GM12878 (cell line): ENCODE data around the gene NKAIN2.

Experiments
- CHD2 ChIP-seq: IDR thresholded peaks from 2 replicates; pipeline ENCODE4 v1.6.1; 2011; ENCODE audit warnings: low read depth, low read length, improper control_type of control experiment, borderline replicate concordance
- CTCF ChIP-seq, 3 experiments: IDR thresholded peaks in 2 of 3; conservative IDR thresholded peaks in 1 of 3; 2 replicates each; pipeline ENCODE4 v1.5.1; 2011; ENCODE audit warnings: low read depth in 3 of 3, low read length in 3 of 3, mild to moderate bottlenecking in 3 of 3, control low read depth in 2 of 3, moderate library complexity in 2 of 3, inconsistent platforms in 1 of 3, mixed read lengths in 1 of 3; ENCODE audit not compliant: control insufficient read depth in 2 of 3, insufficient read depth in 1 of 3; ENCODE audit errors: extremely low read depth in 1 of 3
- IKZF2 ChIP-seq, 2 experiments: fragments of 450-650 bp; IDR thresholded peaks; 2 replicates each; pipeline ENCODE4 v1.6.1; 2017; ENCODE audit warnings: mild to moderate bottlenecking in 2 of 2, moderate library complexity in 2 of 2
- NBN ChIP-seq: fragments of 450-650 bp; IDR thresholded peaks from 2 replicates; pipeline ENCODE4 v1.6.1; 2016
- SMC3 ChIP-seq: IDR thresholded peaks from 2 replicates; pipeline ENCODE4 v1.6.1; 2011; ENCODE audit warnings: low read length, improper control_type of control experiment, borderline replicate concordance
- SUZ12 ChIP-seq: fragments of 200-600 bp; sonication (generic); IDR thresholded peaks from one replicate; pipeline ENCODE4 v1.6.1; 2018; ENCODE audit warnings: antibody characterized with exemption, mild to moderate bottlenecking; ENCODE audit not compliant: unreplicated experiment
- YBX1 ChIP-seq: fragments of 450-650 bp; IDR thresholded peaks from 2 replicates; pipeline ENCODE4 v1.6.1; 2016; ENCODE audit warnings: antibody characterized with exemption
- ZNF24 ChIP-seq: fragments of 450-650 bp; IDR thresholded peaks from 2 replicates; pipeline ENCODE4 v1.6.1; 2017; ENCODE audit warnings: antibody characterized with exemption, mild to moderate bottlenecking
- ZNF274 ChIP-seq: IDR thresholded peaks from one replicate; pipeline ENCODE4 v1.8.0; 2011; ENCODE audit not compliant: insufficient read length, insufficient read depth
- TF ChIP-seq, protein P1 (sequence below): fragments of 450-650 bp; IDR thresholded peaks from 2 replicates; pipeline ENCODE4 v1.6.1; 2014; ENCODE audit warnings: mild to moderate bottlenecking

DNA sequence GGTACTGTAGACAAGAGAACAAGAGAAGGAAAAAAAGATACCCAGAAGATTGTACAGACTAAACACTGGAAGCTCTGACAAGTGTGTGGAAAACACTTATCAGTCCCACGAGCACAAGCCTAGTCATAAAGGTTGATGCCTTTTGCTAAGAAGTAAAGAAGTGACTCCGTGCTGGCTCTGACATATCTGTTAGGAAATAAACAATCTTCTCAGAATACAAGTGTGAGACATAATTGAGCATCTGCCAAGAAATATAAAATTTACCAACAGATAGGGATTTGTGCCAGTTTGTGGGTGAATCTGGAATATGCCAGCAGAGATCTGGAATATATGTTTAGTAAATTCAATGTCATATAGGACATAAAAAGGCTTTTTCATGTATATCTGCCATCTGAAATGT lies 899.9 kb downstream of the NKAIN2 start:
- TF ChIP-seq ZNF274 (no peak), ZNF24 (no peak), CTCF (IDR thresholded peaks at IDR 0.05 in 2 of 3, conservative IDR thresholded peaks at IDR 0.05 in 1 of 3; ENCODE audit: control insufficient read depth in 2 of 3, extremely low read depth in 1 of 3, insufficient read depth in 1 of 3, low read depth in 3 of 3, low read length in 3 of 3) (no peak), CHD2 (no peak), YBX1 (no peak), SMC3 (no peak), NBN (no peak), SUZ12 (no peak), IKZF2 (IDR thresholded peaks at IDR 0.05) (no peak)
- TF ChIP-seq, protein P1, sequence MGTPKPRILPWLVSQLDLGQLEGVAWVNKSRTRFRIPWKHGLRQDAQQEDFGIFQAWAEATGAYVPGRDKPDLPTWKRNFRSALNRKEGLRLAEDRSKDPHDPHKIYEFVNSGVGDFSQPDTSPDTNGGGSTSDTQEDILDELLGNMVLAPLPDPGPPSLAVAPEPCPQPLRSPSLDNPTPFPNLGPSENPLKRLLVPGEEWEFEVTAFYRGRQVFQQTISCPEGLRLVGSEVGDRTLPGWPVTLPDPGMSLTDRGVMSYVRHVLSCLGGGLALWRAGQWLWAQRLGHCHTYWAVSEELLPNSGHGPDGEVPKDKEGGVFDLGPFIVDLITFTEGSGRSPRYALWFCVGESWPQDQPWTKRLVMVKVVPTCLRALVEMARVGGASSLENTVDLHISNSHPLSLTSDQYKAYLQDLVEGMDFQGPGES, result no peak
